DMS 273 (cell line): Measurements from ENCODE around the gene ILKAP.

ENCODE experiments used
- DNase-seq: peaks from one replicate; lab custom pipeline; 2025; ENCODE audit not compliant: unreplicated experiment; lab: John Stamatoyannopoulos, UW

Gene ILKAP, protein sequence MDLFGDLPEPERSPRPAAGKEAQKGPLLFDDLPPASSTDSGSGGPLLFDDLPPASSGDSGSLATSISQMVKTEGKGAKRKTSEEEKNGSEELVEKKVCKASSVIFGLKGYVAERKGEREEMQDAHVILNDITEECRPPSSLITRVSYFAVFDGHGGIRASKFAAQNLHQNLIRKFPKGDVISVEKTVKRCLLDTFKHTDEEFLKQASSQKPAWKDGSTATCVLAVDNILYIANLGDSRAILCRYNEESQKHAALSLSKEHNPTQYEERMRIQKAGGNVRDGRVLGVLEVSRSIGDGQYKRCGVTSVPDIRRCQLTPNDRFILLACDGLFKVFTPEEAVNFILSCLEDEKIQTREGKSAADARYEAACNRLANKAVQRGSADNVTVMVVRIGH

DNA sequence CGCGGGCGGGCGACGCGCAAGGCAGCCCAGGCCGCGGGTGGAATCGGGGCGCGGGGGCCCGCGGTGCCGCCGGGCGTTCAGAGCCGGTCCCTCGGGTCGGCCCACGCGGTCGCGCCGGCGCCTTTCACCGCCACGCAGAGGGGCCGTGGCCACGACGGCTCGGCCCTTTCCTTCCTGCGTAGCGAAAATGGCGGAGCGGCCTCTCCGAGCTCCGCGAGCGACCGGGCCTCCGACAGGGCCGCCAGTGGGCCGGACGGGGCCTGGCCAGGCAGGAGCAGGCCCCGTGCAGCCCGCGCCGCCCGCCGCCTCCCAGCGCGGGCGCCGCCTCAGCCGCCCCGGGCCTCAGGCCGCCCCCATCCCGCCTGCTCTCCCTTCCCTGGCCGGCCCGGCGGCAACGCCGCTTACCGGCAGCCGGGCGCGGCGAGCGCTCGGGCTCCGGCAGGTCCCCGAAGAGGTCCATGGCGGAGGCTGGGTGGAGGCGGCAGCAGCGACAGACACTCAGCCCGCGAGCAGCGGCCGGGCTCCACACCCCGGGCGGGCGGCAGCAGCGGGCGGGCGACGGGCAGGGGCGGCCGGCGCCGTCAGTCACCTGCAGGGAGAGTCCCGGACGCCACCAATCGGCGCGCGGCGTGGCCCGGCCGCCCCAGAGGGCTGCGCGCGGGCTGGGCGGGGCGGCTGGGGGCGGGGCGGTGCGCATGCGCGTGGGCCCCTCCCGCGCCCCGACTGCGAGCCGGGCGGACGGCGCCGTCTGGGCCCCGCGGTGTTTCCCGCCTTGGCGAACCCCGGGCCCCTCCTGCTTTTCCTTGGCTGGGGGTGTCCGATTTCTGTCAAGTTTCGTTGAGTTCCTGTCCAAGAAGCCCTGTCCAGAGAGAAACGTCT lies at the start of gene ILKAP:
Gene ILKAP (minus strand): TSS at position 602 of the 879 bp plus-strand sequence. CDS start 142 bp downstream, at position 460.
- DNase-seq: peak; percentile 95

DNA sequence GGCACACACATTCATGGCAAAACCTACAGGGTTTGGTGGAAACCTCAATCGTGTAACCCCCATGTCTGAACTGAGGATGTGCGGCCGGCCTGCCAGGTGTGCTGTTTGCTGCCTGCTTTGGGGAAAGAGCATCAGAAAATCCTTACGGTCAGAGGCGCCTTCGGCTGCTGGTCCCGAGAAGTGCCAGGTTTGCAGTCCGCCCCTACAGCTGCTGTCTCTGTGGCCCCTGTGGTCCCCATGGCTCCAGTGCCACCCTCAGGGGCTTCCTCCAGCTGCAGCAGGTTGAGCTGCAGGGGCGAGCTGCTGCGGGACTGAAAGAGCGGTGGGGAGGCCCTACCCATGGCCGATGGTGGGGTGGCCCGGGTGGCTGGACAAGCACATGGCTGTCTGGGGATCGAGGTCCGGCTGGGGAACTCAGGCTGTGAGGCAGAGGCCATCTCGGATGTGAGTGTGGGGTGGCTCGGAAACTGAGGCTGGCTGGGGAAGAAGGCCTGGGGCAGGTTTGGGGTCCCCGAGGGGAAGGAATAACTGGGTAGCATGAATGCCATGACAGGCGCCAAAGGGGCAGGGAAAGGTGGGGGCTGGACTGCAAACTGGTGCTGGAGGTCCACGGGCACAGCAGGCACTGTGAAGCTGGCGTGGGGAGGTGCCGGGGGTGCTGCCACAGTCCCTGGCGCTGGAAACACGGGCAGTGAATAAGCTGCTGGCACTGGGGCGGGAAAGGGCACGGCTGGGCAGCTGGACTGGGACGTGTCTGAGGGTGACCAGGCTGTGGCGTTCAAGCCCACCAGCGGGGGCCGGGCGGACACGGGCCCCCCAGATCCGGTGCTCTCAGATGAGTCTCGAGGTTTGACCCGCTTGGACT lies 49.5 kb upstream of the ILKAP start:
- DNase-seq: no peak

DNA sequence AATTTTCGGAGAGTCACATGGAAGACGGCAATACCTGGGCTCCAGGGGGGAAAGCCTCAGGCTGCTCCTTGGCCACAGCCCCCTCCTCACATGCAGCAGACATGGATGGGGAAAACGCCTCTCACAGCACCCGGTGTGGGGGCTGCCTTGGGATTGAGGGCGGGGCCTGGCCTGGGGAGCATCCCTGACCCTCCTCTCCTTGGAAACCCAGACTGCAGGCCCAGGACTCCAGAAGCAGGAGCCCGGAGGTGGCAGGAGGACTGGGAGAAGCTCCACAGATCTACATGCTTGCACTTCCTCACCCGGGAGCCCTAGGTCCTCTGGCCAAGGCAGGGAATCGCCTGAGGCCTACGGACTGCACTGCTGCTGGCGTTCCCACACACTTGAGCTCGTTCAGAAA lies 48.5 kb upstream of the ILKAP start:
- DNase-seq: no peak

DNA sequence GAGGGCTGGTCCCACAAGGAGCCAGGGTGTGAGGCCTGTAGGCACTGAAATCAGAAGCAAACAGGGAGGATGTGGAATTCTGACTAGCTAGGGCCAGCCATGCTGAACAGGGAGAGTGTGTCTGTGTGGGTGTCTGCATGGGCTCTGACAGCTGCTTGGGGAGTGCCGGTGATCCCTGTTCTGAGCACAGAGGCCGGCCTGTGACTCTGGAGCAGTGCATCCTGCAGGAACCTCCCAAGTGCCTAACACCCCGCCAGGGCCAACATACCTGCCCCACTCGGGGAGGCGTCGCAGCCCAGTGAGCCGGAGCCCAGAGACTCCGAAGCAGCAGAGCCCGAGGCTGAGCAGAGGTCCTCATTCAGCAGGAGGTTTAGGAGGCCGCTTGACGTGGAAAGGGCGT lies 47.8 kb upstream of the ILKAP start:
- no peak for DNase-seq

DNA sequence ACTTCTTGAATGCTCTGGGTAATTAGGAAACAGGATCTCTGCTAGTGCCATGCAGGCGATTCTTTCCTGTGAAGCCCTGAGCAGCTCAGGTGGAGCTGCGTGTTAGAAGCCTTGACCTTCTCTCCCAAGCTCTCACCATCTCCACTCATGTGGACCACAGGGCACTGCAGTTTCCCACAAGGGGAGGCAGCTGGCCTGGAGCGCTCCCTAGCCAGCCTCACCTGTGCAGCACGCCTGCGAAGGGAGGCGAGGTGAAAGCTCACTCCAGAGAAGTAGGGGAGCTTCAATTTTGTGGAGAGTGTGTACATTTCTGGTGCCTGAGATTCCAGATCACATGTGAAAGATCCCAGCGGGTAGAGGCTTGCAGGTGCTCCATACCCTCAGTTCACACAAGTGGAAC lies 47.4 kb upstream of the ILKAP start:
- DNase-seq: no peak

DNA sequence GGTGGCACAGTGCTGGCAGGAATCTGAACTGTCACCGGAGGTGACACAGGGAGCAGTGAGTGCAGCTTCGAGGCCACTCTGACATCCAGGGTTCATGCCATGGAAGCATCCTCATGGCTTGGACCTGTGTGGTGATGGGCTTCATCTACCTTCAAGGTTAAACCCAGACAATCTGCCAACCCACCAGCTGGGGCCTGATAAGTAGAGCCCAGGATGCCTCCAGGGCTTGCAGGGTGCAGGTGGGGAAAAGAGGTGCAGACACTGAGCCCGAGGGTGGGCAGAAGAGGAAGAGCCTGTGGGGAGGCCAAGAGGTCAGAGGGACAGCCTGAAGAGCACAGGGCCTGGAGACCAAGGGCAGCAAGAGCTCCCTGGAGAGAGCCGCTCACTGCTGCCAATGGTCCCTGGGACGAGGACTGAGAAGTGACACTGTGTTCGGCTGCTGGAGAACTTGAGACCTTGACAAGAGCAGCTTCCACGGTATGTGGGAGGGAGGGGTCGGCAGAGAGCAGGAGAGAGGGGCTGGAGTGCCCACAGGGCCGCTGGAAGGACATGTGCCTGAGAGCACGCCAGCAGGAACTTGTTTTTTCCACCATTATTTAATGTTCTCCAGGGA lies 44.5 kb upstream of the ILKAP start:
- peak; percentile 41 for DNase-seq

DNA sequence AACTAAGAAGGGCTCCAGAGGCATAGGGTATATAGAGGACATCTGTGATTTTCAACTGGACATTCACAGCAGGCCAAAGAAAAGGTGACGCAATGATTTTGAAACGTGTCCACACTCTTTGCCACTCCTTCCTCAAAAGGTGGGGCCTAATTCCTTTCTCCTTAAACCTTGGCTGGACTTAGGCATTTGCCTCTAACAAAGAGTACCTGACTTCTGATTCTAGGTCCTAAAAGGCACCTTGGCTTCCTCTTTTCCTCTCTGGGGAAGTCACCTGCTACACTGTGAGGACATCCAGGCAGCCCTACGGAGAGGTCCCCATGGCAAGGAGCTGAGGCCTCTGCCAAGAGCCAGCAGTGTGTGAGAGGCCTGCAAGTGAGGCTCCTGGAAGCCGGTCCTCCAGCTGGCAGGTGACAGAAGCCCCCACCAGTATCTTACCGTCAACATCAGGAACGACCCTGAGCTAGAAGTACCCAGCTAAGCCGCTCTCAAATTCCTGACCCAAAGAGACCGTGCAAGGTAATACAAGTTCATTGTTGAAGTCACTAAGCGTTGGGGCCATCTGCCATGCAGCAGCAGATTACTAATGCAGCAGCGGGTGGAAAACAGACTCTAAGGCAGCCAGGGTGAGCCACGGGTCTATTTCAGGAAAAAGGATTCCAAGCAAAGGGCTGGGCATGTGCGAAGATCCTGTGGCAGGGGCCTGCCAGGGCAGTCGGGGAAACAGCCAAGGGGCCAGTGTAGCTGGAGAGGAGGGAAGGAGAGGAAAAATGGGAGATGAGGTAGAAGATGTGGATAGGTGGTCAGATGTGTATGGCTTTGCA lies 43.7 kb upstream of the ILKAP start:
- peak; percentile 87 for DNase-seq

DNA sequence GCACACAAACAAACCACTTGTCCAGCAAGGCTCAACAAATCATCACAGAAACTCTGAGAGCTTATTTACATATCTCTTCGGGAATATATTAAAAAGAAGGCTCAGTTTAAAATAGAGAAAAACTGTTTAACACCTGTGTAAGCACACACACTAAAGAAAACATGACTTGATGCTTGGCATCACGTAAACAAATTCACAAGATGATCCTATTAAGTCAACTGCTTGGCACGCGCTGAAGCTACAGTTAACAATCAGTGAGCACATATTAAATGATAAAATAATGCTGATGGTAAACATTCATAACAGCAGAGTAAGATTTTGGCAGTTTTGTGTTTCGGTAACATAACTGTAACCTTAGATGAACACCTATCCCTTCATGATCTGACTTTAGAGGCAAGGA lies 40.7 kb upstream of the ILKAP start:
- no peak for DNase-seq

DNA sequence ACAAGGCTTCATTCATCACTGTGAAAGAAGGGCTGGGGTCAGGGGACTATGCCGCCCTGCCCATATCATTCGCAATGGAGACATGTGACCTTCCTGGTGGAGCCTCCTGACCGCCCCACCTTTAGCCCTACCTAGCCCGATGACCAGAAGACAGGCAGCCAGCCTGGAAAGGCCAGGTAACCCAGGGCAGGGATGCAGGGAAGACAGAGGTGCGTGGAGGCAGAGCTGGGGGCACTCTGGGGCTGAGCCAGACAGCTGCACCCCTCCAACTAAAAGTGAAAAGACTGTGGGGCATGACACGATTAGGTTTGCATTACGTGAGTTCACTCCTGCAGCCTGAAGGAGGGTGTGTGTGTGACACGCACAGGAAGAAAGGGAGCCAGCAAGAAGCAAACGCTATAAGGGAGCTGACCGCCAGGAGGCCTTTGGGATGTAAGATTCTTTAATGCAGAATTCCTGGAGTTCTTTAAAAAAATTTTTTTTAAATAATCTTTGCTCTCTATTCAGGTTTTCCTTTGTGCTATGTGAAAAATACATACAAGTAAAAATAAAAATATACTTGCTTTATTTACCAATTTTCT lies 40.1 kb upstream of the ILKAP start:
- DNase-seq: peak; percentile 30

DNA sequence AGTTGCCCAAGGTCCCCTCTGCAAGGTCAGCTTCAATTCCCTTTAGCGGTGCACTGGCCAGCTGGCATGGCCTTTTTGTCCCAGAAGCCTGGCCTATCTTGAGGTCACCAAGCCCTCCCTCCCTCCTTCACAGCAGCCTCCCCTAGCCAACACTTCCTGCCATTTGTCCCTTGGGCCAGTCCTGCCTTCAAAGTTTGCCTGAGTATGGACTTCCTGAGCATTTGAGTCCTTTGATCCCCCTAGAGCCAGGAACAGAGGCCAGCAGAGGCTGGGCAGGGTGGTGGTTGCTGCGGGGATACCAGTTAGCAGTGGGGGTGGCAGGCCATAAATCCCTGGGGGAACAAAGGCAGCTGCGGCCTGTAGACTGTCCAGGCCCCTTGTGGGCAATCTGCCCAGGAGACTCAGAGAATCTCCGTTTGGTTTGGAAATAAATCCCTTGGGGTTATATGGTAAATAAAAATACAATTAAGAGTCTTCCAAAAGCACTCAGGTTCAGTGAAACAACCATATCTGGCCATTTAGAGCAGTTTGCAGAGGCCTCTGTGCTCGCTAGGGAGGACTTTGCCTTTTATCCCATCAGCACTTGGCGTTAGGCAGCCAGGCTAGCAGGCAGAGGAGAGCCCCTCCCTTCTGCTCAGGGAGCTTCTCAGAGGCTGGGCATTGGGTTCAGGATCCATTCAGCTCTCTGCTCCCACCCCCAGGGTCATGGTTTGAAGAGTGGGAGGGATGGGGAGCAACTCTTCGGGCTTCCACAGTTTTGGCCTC lies 39.4 kb upstream of the ILKAP start:
- DNase-seq: peak; percentile 66

DNA sequence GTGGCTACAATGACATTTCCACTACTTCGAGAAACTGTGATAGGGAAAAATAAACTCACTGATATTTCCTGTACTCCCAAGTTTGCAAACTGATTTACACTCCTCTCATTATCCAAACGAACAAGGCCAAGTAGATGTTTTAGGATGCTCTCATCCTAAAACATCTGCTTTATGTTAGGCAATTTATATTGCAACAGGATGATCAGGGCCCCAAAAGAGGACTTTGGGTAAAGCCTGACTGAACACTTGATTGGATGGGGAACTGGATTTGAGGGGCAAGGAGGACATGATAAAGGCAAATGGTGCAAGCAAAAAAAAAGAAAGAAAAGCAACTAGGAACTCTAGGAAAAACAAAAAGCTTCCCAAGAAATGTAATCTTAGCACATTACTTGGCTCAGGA lies 38.5 kb upstream of the ILKAP start:
- no peak for DNase-seq

DNA sequence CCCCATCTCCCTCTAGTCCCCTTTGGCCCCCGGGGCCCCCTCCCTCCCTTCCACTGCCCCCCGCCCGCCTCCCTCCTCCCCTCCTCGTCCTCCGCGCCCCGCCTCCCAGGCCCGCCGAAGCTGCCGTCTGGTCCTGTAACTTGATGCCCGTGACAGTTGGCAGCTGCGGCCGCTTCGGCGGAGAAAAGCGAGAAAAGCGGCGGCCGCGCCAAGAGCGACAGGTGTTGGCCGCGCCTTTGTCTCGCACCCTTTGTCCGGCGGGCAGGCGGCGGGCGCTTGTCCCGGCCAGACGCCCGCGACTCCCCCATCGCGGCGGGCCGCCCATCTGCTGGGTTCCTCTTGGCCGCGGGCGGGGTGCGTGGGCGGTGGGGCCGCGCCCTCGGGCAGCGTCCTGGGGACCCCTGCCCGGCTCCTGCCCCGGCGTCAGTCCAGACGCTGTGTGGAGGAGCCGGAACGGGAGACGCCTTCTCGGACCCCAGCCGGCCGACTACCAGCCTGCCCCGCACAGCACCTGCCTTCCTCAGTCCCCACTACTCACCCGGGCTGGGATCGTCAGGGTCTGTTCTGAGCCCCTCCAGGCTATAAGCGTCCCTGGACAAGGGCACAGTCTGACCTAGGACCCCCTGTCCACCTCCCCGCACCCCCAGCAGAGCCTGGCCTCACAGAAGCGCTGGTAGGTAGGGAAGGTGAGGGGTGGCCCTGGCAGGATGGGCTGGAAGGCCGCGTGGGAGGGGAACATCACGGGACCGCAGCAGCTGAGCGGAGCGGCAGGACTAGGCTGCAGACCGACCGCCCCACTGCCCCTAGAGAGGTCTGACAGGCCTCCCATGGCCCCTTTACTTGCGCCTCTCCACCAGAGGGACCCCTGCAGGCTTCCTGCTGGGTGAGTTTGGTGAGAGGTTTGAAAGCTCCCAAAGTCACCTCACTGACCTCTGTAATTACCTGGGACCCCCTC lies 37.5 kb upstream of the ILKAP start:
- DNase-seq: peak; percentile 98

DNA sequence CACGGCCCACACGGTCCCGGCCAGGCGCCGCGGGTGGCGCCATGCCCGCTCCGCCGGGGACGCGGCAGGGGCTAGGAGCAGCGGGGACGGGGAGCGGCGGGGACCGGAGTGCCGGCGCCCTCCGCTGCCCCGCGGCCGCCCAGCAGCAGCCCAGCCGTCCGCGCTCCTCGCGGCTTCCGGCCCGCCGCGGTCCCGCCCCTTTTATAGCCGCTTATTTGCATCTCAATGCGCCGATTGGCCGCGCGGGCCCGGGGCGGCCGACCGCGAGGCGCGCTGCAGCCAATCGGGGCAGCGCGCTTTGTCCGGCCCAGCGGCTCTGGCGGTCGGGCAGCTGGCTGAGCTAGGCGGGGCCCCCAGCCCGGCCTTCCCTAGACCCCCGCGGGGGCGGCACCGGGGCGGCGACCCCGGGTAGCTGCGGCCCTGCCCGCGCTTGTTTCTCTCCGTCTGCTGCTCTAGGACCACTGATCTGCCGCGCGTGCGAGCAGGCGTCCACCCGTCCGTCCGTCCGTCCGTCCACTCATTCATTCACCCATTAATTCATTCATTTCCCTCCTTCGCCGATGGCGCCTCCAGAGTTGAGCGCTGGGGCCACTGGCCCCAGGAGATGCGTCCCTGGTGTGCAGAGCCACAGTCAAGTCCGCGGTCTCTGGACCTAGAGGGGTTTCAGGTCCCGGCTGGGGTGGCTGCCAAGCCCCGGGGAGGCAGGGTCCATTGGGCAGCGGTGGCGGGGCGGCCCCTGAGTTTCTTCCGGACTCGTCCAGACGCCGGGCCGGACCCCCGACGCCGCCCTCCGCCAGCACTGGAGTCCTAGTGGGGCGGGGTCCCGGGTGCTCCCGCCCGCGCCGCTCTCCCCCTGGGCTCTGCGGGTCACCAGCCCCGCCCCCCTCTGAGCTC lies 36.6 kb upstream of the ILKAP start, which contains the start of gene HES6:
Gene HES6 (minus strand): TSS at position 176 of the 894 bp plus-strand sequence. CDS start 133 bp downstream, at position 43.
- peak; percentile 98 for DNase-seq

DNA sequence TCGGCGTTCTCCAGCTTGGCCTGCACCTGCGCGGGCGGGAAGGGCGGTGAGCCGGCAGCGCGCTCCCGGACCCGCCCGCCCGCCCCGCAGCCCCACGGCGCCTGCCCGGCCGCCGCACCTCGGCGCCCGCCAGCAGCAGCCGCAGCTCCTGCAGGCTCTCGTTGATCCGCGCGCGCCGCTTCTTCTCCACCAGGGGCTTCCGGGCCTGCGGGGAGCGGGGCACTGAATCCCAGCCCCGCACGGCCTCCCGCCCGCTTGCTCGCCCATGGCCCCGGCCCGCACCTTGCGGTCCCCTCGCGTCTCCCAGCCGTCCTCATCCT lies 36.0 kb upstream of the ILKAP start:
- peak; percentile 76 for DNase-seq

DNA sequence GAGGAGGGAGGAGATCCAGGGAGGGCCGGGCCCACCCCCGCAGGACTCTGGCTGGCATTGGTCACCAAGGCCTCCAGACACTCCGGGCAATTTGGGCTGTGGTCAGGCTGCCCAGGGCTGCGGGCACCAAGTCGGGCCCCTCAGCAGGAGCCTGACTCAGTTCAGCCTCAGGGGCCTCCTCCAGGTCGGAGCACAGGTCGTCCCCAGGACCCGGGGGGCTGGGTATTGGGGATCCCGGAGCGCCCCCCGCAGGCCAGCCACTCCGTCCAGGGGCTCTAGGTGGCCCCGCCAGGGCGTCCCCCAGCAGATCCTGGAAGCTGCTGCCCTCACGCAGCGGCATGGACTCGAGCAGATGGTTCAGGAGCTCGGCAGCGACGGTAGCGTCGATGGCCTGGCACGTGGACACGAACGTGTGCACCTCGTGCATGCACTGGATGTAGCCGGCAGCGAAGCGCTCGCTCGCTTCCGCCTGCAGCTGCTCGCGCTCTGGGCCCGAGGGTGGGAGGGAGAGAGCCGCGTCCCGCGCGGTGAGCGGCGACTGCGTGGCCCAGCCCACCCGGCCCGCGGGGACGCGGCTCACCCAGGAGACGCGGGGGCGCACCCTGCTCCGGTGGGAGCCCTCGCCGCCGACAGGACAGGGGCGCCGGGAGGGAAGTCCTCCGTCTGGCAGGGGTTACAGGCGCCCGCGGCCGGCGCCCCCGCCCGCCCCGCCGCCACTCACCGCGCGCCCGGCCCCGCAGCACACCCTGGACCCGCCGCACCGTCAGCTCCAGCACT lies 35.5 kb upstream of the ILKAP start:
- peak; percentile 77 for DNase-seq

DNA sequence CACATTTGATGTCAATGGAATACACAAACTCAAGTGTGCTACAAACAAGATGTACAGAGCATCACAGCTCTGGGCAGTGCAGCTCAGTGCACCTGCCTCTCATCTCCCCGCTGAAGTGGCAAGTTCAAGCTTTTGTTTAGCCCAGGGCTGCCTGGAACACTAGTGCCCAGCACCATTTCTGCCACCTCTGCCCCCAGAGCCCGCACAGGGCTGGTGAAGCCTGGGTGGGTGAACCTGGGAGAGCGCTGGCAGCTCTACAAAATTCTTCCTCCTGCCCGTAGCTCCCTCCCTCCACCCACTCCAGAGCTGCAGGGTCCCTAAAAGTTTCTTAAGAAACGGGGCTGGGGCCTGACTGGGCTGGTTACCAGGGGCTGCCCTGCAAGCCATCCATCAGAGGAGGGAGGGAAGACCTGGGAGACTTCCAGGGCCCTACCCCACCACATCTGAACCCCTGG lies 34.8 kb upstream of the ILKAP start:
- DNase-seq: peak; percentile 38
